A204.1 (cell line): ENCODE data around the gene PHLDA3.

Source experiments
- FAIRE-seq: peaks from 2 replicates; lab custom pipeline; 2012; peaks lifted over from hg19 to GRCh38; lab: Jason Lieb, UNC

PHLDA3 gene

GRCh38 chr1:201468844-201469644 is at the start of gene PHLDA3:
Gene PHLDA3, minus strand, starts transcription at chr1:201469188. Its CDS starts 402 bp downstream, at chr1:201468786.
- FAIRE-seq = no peak

DNA sequence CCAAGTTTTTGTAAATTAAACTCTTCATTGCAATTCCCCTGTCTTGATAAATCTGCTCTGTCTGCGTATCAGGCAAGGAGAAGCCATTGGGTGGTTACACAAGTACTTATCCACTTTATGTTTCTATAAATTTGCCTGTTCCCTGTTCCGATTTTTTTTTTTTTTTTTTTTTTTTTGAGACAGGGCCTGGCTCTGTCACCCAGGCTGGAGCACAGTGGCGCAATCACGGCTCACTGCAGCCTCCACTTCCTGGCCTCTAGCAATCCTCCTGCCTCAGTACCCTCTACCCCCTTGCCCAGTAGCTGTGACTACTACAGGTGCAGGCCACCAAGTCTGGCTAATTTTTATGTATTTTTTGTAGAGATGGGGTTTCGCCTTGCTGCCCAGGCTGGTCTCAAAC is 49.1 kb upstream of the PHLDA3 start:
- no peak for FAIRE-seq

- no peak for FAIRE-seq
Measured at GRCh38 chr1:201517631-201518030, 48.6 kb upstream of the PHLDA3 start.

GRCh38 chr1:201516511-201517127 is 47.6 kb upstream of the PHLDA3 start:
- FAIRE-seq = no peak

DNA sequence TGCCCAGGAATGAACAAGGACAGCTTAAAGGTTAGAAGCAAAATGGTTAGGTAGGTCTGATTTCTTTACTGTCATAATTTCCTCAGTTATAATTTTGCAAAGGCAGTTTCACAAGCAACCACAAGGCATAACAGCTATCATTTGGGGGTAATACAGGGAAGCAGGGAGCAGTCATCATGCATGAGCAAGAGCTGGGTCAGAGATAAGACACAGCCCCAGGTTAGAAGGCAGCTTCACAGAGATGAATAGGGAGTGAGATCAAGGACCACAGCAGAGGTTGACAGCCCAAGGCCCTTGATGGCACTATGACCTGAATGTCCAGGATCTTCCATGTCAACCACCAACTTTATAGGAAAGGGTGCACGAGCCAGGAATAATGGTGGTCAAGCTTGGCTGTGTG is 46.9 kb upstream of the PHLDA3 start:
- no peak for FAIRE-seq

GRCh38 chr1:201515062-201515750 is 46.2 kb upstream of the PHLDA3 start:
- FAIRE-seq = no peak

DNA sequence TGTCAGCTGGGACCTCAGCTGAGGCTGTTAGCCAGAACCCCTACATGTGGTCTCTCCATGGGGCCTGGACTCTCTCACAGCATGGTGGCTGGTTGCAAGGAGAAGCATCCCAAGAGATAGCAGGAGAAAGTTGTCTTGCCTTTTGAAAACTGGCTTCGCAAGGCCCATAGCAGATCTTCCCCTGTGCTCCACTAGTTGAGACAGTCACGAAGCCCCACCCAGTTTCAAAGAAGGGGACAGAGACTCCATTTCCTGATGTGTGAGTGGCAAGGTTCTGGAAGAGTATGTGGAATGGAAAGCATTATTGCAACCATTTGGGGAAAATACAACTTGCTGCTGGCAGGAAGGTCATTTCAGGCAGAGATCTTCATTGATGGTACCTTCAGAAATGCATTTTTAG is 45.5 kb upstream of the PHLDA3 start:
- no peak for FAIRE-seq

DNA sequence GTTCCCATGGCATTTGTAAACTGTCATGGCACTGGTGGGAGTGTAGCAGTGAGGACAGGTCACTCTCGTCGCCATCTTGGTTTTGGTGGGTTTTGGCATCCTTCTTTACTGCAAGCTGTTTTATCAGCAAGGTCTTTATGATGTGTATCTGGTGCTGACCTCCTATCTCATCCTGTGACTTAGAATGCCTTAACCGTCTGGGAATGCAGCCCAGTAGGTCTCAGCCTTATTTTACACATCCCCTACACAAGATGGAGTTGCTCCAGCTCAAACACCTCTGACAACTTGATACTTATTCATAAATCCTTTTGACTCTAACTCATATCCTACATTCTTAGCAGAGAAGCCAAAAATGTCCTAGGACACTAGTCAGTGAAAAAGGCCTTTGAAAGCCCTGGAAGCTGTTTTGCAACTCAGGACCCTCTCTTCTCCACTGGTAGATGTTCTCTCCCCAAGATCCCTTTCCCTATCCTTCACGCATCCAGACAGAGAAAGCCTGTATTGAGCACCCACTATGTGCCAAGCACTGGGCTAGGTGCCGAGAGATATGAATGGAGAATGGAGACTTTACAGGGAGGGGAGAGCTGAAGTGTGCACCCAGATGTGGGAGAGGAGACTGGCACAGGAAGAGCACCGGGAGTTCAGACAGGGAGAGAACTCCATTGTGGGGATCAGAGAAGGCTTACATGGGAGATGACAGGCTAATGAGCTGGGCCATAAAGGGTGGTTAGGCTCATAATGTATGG is 44.7 kb upstream of the PHLDA3 start:
- no peak for FAIRE-seq

- FAIRE-seq = no peak
Measured at GRCh38 chr1:201511941-201512539, 43.1 kb upstream of the PHLDA3 start.

DNA sequence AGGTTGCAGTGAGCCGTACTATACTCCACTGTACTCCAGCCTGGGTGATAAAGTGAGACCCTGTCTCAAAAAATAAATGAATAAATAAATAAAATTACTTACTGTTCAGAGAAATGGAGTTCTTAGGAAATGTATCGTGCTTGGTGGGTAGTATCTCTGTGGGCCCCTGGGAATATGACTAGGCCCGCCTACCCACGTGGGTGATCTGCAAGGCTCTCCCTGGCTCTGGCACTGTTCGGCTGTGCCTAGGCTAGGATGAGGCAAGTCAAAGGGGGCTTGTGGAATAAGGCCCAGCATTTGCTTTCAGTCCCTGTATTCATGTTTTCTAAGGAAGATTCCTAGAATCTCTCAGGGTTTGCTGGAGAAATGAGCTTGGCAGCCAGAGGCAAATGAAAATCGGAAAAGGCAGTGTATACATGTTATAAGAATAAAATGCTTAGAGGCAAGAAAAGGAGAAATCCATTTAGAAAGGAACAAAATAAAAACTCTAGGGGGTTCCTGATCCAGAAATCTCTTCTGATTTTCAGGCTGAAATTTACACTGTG is 42.5 kb upstream of the PHLDA3 start:
- no peak for FAIRE-seq

DNA sequence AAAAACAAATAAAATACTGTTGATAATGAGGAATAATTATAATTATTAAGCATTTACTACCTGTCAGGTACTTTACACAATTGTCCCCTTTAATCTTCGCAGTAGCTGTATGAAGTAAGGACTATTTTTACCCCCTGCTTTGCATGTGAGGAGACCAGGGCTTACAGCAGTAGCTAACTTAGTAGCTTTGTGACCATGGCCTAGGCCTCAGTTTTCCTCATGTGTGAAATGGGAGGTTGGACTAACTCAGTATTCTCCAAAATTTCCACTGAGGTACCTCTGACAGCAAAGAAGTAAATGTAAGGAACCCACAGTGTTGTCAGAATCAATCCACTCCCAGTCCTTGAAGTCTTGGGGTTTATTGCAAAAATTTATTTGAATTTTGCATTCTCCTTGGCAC is 41.7 kb upstream of the PHLDA3 start:
- FAIRE-seq = no peak

DNA sequence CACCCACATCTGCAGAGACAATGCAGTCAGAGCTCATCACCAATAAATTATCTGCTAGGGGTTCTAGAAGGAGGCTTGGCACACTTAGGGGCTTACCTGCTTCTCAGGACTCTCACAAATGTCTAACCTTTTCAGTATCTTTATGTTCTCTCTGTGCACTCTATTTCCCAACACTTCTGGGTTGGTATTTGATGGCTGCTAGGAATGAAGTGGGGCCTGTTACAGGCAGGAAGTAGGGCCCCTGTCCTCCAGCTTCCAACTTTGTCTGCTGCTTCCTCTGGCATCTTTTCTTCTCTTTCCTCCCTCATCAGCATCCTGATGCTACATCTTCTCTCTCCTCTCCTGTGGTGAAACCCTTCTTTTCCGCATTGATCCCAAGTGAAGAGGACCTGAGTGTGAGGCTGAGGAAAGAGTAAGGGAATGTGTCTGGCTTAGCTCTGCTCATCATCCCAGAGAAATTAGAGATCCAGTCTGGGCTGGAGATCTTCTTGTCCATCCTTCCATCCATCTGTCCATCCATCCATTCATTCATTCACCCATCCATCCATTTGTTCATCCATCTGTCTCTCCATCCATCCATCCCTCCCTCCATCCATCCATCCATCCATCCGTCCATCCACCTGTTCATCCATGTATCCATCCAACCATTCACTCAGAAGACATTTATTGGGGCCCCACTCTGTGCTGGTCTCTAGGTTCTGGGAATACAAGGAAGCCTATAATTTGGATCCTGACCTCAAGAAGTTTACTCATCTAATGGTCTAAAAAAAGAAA is 40.8 kb upstream of the PHLDA3 start:
- no peak for FAIRE-seq

GRCh38 chr1:201508809-201509208 is 39.8 kb upstream of the PHLDA3 start:
- FAIRE-seq = no peak

DNA sequence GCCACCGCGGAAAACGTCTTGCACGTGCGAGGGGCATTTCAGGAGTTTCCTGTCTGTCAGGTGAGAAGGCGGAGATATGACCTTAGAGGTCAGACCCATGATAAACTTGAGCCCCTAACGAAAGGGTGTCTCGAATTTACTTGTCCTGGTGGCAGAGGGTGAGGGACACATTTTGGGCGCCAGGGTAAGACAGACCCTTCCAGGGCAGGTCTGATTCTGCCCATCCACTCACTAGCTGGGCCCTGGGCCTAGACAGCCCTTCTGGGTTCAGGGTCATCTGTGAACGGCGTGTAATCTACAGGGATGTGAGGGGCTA is 38.3 kb upstream of the PHLDA3 start:
- no peak for FAIRE-seq

- FAIRE-seq = no peak
Measured at GRCh38 chr1:201506557-201507359, 37.8 kb upstream of the PHLDA3 start, which contains the start of gene CSRP1. Gene CSRP1, minus strand, starts transcription at chr1:201507123. Its CDS starts 10,820 bp downstream, at chr1:201496303.

DNA sequence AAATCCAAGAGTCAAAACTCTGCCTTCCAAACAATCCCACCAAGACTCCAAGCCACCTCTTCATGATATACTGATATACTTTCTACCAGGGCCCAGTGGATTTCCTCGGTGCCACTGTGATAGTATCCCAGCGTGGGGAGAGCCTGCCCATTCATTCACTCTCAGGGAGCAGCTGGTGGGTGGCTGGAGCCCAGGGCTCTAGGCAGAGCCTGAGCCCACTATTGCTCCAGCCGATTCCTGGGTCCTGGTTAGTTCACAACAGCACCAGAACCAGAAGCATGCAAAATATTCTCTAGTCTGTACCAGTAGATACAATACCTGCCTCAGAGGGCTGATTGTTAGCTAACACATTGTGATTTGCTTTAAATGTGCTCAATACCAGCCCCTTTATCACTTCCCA is 37.1 kb upstream of the PHLDA3 start:
- no peak for FAIRE-seq

DNA sequence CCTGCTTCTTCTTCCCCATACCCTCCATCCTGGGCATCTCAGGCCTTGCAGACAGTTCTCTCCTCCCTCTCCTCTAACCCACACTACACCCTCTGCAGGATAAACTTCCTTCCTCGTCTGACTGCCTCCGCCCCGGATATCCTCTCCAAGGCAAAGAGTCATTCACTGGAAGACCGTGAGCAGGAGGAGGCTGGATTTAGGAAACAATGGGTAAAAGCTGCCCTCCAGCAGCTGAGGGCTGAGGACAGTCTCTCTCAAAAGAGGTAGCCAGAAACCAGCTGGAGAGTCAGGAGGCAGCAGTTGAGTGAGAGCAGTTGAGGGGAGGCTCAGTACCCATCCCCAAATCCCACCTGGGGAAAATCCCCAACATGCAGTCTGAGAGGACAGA is 36.5 kb upstream of the PHLDA3 start:
- FAIRE-seq = no peak

DNA sequence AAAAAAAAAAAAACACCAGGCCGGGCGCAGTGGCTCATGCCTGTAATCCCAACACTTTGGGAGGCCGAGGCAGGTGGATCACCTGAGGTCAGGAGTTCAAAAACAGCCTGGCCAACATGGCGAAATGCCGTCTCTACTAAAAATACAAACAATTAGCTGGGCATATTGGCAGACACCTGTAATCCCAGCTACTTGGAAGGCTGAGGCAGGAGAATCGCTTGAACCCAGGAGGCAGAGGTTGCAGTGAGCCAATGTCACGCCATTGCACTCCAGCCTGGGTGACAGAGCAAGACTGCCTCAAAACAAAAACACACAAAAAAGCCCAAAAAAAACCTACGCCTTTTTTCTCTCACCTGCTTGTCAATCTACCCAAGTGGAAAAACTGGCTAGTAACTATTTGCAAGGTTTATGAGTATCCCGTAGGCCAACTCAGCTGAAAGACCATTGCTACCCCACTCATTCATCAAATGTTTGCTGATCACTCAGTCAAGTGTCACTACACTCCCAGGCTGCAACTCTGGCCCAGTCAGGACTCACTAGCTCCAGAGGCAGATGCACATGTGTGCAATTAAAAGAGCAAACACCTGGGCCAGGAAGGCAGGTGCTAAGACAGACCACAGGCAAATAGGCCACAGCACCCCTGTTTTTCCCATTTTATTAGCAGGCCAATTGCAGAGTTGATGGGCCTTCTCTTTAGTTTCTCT is 36.0 kb upstream of the PHLDA3 start:
- FAIRE-seq = no peak

GRCh38 chr1:201504179-201504631 is 35.2 kb upstream of the PHLDA3 start:
- no peak for FAIRE-seq
